Retinal pigment epithelial cell (primary cell): ENCODE measurements around the gene GNB1.

ENCODE experiments used
- DNase-seq: peaks from one replicate; pipeline ENCODE4 v3.0.0-alpha.2; 2010; ENCODE audit warnings: low read depth
- H3K4me3 ChIP-seq: 2 replicates; pipeline ENCODE4 v1.5.1; 2011; ENCODE audit warnings: mild to moderate bottlenecking, low read length, control low read depth, moderate library complexity
- TF ChIP-seq, protein P1 (sequence below): conservative IDR thresholded peaks from 2 replicates; pipeline ENCODE4 v1.5.1; 2011; ENCODE audit warnings: low read depth, low read length, control low read depth, inconsistent platforms

Gene GNB1

DNA sequence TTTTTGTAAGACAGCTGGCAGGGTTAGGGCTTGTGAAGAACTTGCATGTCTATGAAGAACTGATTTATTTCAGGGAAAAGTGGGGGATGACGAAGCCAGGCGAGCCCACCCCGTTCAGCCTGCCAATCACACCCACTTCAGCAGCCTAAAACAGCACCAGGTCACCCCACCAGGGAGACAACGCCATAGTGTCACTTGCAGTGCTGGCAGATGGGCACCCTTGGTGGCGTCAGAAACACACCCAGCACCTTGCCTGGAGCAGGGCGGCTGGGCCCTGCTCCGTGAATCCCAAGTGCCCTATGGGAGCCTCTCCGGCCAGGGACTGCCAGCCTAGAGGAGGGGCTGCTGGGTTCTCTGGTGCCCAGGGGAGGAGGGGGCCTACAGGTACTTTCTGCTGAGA, 107.6 kb downstream of the GNB1 start:
- H3K4me3 ChIP-seq: no peak overlapping the region
- DNase-seq: no peak
- TF ChIP-seq, protein P1, sequence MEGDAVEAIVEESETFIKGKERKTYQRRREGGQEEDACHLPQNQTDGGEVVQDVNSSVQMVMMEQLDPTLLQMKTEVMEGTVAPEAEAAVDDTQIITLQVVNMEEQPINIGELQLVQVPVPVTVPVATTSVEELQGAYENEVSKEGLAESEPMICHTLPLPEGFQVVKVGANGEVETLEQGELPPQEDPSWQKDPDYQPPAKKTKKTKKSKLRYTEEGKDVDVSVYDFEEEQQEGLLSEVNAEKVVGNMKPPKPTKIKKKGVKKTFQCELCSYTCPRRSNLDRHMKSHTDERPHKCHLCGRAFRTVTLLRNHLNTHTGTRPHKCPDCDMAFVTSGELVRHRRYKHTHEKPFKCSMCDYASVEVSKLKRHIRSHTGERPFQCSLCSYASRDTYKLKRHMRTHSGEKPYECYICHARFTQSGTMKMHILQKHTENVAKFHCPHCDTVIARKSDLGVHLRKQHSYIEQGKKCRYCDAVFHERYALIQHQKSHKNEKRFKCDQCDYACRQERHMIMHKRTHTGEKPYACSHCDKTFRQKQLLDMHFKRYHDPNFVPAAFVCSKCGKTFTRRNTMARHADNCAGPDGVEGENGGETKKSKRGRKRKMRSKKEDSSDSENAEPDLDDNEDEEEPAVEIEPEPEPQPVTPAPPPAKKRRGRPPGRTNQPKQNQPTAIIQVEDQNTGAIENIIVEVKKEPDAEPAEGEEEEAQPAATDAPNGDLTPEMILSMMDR: no peak

DNA sequence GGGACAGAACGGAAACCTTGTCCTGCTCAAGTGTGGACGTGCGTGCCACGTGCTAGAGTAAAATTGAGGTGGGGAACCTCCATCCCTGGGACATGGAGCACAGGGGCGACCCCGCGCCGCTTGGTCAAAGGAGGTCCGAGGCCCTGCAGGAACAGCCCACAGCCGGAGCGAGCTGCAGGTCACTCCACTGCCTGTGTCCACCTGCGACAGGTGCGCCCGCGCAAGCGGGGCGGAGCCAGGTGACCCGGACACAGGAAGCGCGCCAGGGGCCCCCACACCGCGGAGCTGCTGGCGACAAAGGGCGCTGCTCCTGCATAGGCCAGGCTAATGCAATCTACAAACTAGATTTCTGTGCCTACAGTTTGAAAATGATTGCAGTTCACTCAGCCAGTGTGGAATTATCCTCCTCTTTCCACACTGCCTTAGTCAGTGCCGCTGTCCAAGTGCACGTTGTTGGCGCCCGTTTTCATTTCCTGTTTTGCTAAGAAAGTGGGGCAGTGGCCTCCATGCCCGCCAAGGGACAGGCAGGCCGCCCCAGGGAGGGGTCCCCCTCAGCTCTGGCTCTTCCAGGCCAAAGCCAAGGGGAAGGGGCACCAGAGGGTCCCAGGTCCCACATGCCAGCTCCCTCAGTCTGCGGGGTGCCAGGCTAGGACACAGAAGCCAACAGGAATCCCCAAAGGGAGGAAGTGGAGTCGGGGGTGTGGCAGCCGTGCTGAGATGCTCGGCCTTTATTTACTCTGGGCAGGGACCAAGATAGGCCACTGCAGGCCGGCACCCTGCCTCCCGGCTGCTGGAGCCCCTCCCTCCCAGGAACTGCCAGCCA, 108.3 kb downstream of the GNB1 start:
- no peak for DNase-seq
- H3K4me3 ChIP-seq: peak overlapping the region; percentile 39
- TF ChIP-seq, protein P1: no peak

DNA sequence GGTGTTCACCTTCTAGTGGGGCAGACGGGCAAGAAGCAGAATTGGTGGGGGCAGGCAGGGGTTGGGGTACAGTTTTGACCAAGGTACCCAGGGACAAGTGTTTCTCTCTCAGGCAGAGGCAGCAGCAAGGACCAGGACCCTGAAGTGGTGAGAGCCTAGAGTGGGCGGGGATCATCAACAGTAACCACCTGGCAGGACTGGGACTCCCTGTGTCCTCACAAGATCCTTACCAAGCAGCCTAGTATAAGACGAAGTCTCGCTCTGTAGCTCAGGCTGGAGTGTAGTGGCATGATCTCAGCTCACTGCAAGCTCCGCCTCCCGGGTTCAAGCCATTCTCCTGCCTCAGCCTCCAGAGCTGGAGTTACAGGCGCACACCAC, 109.4 kb downstream of the GNB1 start:
- DNase-seq: no peak
- TF ChIP-seq, protein P1: no peak
- no peak overlapping the region for H3K4me3 ChIP-seq

DNA sequence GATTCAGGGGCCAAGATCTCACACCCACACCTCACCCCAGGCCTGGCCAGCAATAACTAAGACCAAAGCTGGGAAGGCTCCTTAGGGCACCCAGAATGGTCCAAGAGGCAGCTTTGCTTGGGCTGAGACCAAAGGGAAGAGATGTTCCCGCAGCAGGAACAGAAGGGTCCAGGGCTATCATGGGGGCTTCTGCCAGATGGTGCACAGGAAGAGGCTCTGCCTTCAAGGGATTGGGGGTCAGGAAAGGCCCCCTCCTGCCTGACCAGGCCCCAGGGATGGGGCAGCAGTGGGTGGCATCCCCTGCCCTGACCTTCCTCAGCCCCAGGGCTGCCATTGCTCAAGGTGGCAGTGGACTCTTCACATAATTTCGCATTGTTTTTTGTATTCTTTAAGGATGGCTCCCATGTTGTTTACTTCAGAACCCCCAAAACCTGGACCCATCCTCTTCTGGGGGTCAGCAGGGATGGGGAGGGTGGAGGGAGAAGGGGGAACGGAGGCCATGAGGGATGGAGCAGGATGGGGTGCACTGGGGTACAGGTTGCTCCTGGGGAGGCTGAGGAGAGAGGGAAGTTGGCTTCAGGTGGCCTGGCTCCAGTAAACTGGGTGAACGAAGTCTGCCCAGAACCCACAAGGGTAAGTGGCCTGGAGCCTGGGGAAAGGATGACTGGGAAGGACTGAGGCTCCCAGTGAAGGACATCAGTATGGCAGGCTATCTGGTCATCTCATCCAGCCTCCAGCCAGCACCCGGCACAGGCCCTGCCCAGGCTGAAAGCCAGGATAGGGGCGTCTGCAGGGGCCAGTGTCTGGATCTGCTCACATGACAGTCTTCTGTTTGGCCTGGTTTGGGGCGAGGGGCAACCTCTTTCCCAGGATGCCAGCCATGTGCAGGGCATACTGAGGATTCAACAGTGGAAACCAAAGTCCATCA, 110.0 kb downstream of the GNB1 start:
- H3K4me3 ChIP-seq: no peak overlapping the region
- DNase-seq: no peak
- TF ChIP-seq, protein P1: no peak

DNA sequence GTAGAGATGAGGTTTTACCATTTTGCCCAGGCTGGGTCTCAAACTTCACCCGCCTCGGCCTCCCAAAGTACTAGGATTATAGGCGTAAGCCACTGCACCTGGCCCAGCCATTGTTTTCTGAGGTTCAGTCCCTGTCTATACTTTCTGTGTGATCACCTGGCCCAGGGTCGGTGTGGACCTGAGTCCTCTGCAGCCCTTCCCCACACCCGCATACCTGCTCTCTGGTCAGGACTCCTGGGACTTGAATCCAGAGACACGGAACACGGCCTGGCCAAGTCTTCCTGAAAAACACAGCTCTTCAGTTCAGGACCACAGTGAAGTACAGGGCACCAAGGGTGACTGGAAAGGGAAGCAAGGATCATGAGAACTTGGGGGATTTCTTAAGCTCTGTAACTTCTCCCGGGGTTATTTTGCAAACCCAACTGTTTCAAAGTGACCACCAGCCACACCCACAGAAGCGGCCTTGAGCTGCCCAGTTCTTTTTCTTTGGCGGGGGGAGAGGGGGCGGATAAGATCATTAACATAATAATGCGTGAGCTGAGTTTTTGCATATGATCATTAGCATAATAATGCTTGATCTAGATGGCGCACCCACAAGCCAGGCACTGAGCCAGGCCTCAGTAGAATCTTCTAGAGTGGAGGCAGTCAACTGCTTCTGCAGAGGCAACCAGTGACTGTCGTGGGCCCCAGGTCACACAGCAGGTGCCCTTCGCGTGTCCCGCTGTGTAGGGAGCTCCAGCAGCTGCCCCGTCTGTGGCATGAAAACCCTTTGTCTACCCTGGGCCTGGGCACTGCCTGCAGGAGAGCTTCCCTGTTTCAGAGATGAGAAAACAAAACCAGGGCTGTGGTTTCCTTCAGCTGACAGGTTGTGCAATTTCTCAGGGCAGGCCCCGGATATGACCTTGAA, 110.9 kb downstream of the GNB1 start:
- TF ChIP-seq, protein P1: no peak
- no peak for DNase-seq
- no peak overlapping the region for H3K4me3 ChIP-seq

DNA sequence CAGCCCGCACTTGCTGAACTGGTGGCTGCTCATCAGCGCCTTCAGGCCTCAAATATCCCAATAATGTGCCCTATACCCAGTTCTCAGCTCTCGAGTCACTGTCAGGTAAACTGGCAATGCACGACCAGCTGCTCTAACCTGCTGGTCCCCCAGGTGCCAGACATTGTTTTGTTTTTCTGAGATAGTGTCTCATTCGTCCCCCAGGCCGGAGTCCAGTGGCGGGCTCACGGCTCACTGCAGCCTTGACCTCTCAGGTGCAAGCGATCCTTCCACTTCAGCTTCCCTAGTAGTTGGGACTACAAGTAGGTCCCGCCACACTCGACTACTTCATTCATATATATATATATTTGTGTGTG, 111.6 kb downstream of the GNB1 start:
- peak overlapping the region; percentile 35 for H3K4me3 ChIP-seq
- TF ChIP-seq, protein P1: no peak
- DNase-seq: no peak
